Germinal center (tissue), 1 donor: ENCODE measurements around the gene CD36.

Source experiments
- DNase-seq: peaks from one replicate; pipeline ENCODE4 v3.0.0; 2012; ENCODE audit warnings: mixed read lengths, low spot score

CD36 gene

DNA sequence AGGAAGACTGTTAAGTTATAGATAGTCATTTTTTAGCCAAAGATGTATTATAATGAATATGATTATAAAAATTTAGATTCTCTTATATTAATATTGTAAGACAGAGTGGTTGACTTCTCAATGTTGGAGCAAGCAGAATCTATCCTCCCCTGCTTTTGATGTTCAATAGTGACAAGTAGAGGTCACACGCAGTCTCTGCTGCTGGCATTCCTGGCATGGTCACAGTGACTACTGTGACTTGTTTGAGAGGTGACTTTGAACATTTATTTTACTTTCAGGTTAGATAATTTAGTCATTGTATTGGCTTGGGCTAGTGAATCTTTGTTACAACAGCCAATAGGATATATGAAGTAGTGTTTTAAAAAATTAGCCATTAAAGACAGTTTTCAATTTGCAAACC is 13.7 kb upstream of the CD36 start:
- no peak for DNase-seq

GRCh38 chr7:80629023-80629422 is 9.4 kb upstream of the CD36 start:
- DNase-seq: no peak

GRCh38 chr7:80630608-80631405 is 7.6 kb upstream of the CD36 start:
- no peak for DNase-seq

DNA sequence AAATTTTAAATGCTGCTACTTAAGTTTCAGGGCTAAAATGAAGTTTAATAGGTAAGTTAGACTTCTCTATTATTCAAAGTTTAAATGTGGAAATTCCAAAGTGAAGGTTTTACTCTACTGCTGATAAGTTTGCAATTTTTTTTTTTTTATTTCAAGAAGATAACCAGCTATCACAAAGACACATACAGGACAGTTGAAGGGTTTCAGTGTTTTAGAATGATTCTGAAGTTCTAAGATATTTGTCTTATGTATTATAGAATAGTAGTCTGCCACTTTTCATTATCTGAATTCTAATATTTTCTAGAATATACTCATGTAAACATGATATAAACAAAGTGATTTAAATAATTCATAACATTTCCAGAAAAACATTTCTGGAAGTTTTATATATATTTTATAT is 7.0 kb upstream of the CD36 start:
- DNase-seq: no peak

DNA sequence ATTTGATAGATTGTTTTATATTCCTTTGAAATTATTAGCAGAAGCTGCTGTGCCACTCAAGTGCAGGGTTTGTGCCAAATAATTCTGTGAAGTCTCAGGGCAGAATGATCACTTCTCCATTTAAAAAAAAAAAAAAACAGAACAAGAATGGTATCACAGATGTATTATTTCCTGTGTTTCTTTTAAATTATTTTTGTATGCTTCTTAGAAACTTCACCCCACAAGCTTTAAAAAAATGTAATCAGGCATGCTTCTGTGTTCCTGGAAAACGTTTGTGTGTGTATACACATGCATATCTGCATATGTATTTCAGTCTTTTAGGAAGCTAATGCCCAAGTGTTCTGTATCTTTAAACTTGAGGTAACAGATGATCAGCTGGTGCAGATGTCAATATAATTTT is 6.3 kb upstream of the CD36 start:
- DNase-seq: no peak

DNA sequence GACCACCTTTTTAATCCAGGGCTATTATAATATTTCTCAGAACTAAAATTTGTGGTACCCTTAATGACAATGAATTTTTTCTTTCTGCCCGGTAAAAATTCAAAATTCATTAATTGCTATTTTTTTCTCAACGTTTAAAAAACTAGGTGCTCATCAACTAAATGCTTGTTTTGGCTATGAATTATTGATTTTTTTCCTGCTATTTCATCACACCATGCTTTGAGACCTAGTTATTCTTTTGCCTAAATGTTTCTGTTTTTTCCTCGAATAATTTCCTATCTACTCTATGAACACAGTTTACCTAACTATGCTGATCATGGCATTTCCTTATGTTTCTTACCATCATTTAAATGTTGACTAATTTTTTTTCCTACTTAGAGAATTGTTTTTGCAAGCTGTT is 5.6 kb upstream of the CD36 start:
- no peak for DNase-seq

DNA sequence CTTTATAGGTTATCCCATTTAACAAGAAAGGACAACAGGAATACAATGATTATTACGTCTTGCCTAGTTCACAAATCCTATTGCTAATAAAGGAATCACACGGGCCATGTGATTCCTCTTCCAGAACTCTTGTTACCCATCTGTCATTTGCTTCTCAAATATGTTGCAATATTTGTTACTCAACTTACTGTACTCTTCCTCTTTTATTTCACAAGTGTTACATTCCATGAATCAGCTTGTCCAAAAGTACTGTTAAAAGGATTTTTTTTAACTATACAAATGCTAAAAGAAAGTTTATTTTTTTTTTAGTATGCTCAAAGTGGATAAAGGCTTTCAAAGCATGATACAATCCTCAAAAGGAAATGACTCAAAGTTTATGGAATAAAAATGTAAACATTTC is 3.9 kb upstream of the CD36 start:
- DNase-seq: no peak

GRCh38 chr7:80635533-80635932 is 2.9 kb upstream of the CD36 start:
- DNase-seq: no peak

DNA sequence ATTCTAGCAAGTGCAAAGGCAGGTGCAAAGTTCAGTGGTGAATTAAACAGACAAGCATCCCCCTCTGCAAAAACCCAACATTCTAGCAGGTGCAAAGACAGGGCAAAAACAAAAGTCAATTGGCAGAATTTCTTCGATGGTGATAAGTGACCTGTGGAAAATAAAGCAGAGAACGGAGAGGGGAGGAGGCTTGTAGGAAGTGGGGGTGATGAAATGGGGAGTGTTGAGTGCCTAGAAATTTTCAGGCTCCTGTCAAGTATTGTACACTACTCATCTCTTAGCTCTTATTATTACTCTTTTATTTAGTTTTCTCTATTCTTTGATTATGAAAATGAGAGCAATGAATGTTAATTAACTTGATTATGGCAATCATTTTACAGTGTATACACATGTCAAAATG is 2.4 kb upstream of the CD36 start:
- DNase-seq: no peak

- DNase-seq: no peak
These were observed 1.7 kb upstream of the CD36 start for GRCh38 chr7:80636709-80637108.

GRCh38 chr7:80637454-80637853 is 988 bp upstream of the CD36 start:
- no peak for DNase-seq

GRCh38 chr7:80639011-80639410 is 569 bp downstream of the CD36 start:
- DNase-seq: no peak

GRCh38 chr7:80640846-80641245 is 2.4 kb downstream of the CD36 start:
- DNase-seq: no peak

GRCh38 chr7:80641548-80641947 is 3.1 kb downstream of the CD36 start:
- no peak for DNase-seq

GRCh38 chr7:80642871-80643270 is 4.4 kb downstream of the CD36 start:
- DNase-seq: no peak

DNA sequence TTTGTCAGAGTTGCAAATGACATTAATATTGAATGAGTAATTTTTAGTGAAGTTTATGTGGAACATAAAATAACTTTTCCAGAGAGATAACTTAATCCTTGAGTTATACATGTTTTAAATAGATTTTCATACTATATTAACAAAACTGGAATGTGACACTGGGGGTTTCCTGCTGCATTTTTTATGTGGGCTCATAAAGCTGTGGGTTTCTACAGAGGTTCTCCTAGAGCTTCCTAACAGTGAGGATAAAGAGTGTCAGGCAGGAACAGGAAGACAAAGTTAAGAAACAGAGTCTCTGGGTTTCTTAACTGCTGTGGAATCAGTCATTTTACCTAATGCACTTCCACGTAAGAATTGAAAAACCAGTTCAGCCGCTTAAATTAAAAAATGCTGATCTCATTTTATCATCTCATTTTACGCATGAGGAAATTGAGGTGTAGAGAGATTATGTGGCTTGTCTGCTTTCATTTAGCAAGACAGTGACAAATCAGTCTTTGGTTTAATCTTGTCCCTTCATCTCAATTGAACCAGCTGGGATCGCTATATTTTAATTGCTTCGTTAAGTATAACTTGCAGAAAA is 5.0 kb downstream of the CD36 start:
- DNase-seq: no peak

- no peak for DNase-seq
These were observed 5.6 kb downstream of the CD36 start for GRCh38 chr7:80644054-80644453.

DNA sequence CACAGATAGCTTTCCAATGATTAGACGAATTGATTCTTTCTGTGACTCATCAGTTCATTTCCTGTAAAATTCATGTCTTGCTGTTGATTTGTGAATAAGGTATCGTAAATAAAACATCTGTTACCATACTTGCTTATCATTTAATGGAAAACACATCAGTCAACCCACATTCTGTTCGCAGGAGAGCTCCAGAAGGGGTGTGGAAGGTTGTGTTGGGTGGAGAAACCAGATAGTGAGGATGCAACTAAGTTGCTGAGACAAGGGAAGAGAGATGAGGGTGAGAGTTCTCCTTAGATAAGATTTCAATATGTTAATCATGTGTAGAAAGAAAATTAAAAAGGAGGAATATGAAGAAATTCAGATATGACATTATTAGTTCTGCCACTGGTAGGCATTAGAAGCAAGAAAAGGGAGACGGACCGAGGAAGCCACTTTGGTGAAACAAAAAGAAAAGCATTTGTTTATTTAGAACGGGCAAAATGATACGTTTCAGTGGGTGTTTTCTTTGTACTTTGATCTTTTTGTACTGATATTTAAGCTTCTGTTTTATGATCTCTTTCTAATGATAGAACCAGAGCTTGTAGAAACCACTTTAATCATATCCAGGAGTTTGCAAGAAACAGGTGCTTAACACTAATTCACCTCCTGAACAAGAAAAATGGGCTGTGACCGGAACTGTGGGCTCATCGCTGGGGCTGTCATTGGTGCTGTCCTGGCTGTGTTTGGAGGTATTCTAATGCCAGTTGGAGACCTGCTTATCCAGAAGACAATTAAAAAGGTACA is 7.8 kb downstream of the CD36 start:
- DNase-seq: no peak

- no peak for DNase-seq
These were observed 9.0 kb downstream of the CD36 start for GRCh38 chr7:80647436-80647835.

GRCh38 chr7:80648031-80648600 is 9.7 kb downstream of the CD36 start:
- DNase-seq: no peak

DNA sequence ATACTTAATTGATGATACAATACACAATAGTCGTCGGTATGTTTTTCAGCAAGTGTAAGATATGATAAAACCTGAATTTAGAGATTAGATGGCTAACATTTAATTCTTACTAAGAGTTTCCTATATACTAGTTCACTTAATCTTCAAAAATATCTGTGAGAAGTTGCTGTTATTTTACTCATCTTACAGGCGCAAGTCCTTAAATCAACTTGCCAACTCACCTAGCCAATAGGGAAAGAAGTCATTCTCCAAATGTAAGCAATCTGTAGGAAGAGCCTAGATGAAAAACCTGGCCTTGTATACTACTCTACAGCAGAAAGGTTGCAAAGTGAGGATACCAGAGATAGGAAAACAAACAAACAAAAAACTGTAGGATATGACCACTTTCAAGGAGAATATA is 10.6 kb downstream of the CD36 start:
- DNase-seq: no peak

DNA sequence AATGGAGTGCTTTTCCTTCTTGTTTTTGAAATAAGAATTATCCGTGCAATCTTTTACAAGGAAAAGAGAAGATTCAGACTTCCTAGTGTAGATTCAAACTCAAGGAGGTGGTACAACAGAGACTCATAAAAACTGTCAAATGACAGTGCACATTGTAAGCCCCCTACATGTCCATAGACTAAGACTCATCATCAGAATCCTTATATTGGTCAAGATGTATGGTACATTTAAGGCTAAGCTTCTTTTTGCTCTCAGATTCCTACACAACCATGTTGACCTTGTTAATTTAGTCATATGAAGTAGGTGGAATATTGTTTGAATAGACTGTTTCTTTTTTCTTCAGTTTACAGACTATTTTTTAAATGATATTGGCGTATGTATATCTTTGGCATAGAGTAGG is 11.6 kb downstream of the CD36 start:
- DNase-seq: no peak

DNA sequence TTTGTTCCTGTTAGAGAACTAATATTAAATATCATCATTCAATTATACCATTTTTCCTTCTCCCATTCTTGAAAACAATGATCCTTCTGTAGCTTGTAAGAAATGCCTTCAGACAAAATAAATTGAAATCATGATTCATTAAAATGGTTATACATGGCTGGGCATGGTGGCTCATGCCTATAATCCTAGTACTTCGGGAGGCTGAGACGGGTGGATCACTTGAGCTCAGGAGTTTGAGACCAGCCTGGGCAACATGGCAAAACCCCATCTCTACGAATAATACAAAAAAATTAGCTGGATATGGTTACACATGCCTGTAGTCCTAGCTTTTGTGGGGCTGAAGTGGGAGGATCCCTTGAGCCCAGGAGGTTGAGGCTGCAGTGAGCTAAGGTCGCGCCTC is 13.0 kb downstream of the CD36 start:
- DNase-seq: no peak
